Stimulated activated CD4-positive, alpha-beta T cell treated with anti-CD3 and anti-CD28 coated beads, Interleukin-1b, Interleukin-23, amount 100 ng/mL, for 48 hours (primary cell): ENCODE data around the gene KCNMA1.

ENCODE experiments used
- DNase-seq: peaks from one replicate; pipeline ENCODE4 v3.0.0-alpha.2; 2020

KCNMA1 gene

GRCh38 chr10:77474939-77475338, 162.7 kb downstream of the KCNMA1 start:
- no peak for DNase-seq

- no peak for DNase-seq
Observed at GRCh38 chr10:77474386-77474785, 163.2 kb downstream of the KCNMA1 start.

GRCh38 chr10:77472146-77472545, 165.5 kb downstream of the KCNMA1 start:
- no peak for DNase-seq

- no peak for DNase-seq
Observed at GRCh38 chr10:77471069-77471536, 166.5 kb downstream of the KCNMA1 start.

- DNase-seq: no peak
Observed at GRCh38 chr10:77467422-77467963, 170.1 kb downstream of the KCNMA1 start.

- no peak for DNase-seq
Observed at GRCh38 chr10:77463967-77464745, 173.5 kb downstream of the KCNMA1 start.

- no peak for DNase-seq
Observed at GRCh38 chr10:77463499-77463898, 174.1 kb downstream of the KCNMA1 start.

GRCh38 chr10:77461636-77462296, 175.8 kb downstream of the KCNMA1 start:
- no peak for DNase-seq

- no peak for DNase-seq
Observed at GRCh38 chr10:77459905-77460304, 177.7 kb downstream of the KCNMA1 start.

GRCh38 chr10:77458986-77459590, 178.5 kb downstream of the KCNMA1 start:
- no peak for DNase-seq

- DNase-seq: no peak
Observed at GRCh38 chr10:77457721-77458120, 179.9 kb downstream of the KCNMA1 start.

GRCh38 chr10:77457266-77457665, 180.3 kb downstream of the KCNMA1 start:
- no peak for DNase-seq

- no peak for DNase-seq
Observed at GRCh38 chr10:77456414-77456813, 181.2 kb downstream of the KCNMA1 start.

- DNase-seq: no peak
Observed at GRCh38 chr10:77455561-77455960, 182.0 kb downstream of the KCNMA1 start.

GRCh38 chr10:77452952-77453564, 184.6 kb downstream of the KCNMA1 start:
- DNase-seq: no peak

- no peak for DNase-seq
Observed at GRCh38 chr10:77451886-77452285, 185.7 kb downstream of the KCNMA1 start.

GRCh38 chr10:77448226-77448625, 189.4 kb downstream of the KCNMA1 start:
- no peak for DNase-seq

- DNase-seq: no peak
Observed at GRCh38 chr10:77446700-77447099, 190.9 kb downstream of the KCNMA1 start.

- DNase-seq: no peak
Observed at GRCh38 chr10:77445547-77445946, 192.1 kb downstream of the KCNMA1 start.

- no peak for DNase-seq
Observed at GRCh38 chr10:77444041-77444440, 193.6 kb downstream of the KCNMA1 start.

GRCh38 chr10:77442699-77443189, 194.9 kb downstream of the KCNMA1 start:
- no peak for DNase-seq

GRCh38 chr10:77441353-77442166, 196.0 kb downstream of the KCNMA1 start:
- no peak for DNase-seq
